HG03432 (cell line): ENCODE results near the gene HJURP.

Experiments used
- ATAC-seq: cut with Tn5 transposase; IDR thresholded peaks from one replicate; pipeline ENCODE4 v1.9.1; 2021; ENCODE audit warnings: mild to moderate bottlenecking, moderate library complexity; ENCODE audit not compliant: unreplicated experiment

HJURP gene

GRCh38 chr2:233816334-233816733, 38.0 kb downstream of the HJURP start:
- no peak for ATAC-seq

GRCh38 chr2:233815861-233816260, 38.5 kb downstream of the HJURP start:
- no peak for ATAC-seq

- no peak for ATAC-seq
Measured at GRCh38 chr2:233814056-233814835, 40.1 kb downstream of the HJURP start.

GRCh38 chr2:233813236-233814055, 40.9 kb downstream of the HJURP start:
- ATAC-seq: no peak

- ATAC-seq: no peak
Measured at GRCh38 chr2:233811732-233812131, 42.6 kb downstream of the HJURP start.

- ATAC-seq: no peak
Measured at GRCh38 chr2:233811087-233811486, 43.2 kb downstream of the HJURP start.

GRCh38 chr2:233810385-233810784, 44.0 kb downstream of the HJURP start:
- no peak for ATAC-seq

- ATAC-seq: no peak
Measured at GRCh38 chr2:233807966-233808935, 46.1 kb downstream of the HJURP start.

- no peak for ATAC-seq
Measured at GRCh38 chr2:233807215-233807865, 47.0 kb downstream of the HJURP start.

GRCh38 chr2:233803994-233804393, 50.3 kb downstream of the HJURP start:
- ATAC-seq: no peak

GRCh38 chr2:233803292-233803911, 50.9 kb downstream of the HJURP start:
- no peak for ATAC-seq

GRCh38 chr2:233802132-233802815, 52.1 kb downstream of the HJURP start:
- ATAC-seq: no peak

- no peak for ATAC-seq
Measured at GRCh38 chr2:233801357-233802131, 52.8 kb downstream of the HJURP start.

- ATAC-seq: no peak
Measured at GRCh38 chr2:233800208-233800607, 54.1 kb downstream of the HJURP start.

GRCh38 chr2:233799716-233800115, 54.6 kb downstream of the HJURP start:
- ATAC-seq: no peak

GRCh38 chr2:233799087-233799665, 55.2 kb downstream of the HJURP start:
- ATAC-seq: no peak

- no peak for ATAC-seq
Measured at GRCh38 chr2:233798335-233799086, 55.8 kb downstream of the HJURP start.

GRCh38 chr2:233796254-233796653, 58.1 kb downstream of the HJURP start:
- ATAC-seq: no peak
